Measurements from ENCODE around the gene MBLAC1.
A peak's percentile ranks its signal among the peaks of the same experiment; 100 is the strongest.

The MBLAC1 gene

DNA sequence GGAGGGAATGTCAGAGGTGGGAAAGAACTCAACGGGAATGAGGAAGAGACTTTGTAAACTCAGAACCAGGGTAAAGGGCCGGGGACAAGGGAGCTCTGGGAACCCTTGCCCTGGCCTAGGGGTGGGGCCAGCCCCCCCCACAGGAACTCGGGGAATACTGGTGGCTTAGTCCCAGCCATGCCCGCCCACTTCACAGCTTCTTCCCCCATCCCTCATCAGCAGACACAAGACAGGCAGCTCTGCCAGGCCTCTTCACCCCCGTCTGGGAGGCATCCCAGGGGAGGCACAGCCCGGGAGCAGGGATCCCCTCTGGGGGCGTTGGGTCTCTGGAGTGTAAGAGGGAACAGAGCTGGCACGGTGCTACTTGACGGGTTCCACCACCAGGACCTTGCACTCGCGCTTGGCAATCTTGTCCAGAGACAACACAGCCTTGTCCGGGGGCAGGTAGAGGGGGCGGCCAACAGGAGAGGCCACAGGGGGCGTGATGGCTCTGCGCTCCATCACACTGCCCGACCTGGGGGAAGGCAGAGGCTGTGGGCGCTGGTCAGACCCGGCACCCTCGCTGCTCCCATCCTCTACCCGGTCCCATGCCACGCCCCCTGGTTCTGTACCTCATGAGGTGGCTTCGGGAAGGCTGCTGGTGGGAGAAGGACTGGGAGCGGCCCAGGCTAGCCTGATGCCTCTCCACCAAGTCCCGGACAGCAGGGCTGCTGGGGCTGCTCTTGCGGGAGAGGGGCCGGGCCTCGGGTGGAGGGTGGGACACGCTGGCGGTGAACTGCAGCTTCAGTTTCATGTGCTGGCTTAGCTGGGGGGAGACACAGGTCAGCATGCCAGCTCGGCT is 28.1 kb downstream of the MBLAC1 start:
- no peak for DNase-seq

DNA sequence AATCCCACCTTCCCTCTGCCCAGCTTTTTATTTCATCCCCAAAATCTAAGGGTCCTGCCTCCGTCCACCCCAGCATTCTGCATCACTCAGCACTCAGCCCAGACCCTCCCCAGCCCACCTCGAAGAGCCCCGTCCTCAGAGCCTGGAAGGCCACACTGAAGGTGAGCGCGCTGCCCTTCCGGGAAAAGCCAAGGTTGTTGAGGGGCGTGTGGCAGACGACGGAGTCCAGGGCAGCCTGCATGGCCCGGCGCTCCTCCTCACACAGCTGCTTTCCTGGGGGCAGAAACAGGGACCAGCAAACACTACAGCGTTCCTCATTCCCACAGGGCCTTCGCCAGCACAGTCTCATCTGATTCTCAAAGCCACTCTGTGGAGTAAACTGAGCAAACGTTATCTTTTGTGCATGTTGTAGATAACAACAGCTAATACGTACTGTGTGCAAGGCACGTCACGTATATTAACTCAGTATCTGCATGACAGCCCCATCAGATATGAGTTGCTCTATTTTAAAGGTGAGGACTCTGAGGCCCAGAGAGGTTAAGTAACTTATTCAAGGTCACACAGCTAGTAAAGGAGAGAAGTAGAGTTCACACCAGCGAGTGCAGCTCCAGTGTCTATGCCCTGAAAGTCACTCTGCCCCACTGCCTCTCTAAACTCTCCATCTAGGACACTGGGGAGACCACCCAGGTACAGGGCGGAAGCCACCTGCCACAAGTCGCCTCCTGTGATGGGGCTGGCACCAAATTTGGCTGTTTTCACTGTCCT is 29.0 kb downstream of the MBLAC1 start:
- no peak for DNase-seq

DNA sequence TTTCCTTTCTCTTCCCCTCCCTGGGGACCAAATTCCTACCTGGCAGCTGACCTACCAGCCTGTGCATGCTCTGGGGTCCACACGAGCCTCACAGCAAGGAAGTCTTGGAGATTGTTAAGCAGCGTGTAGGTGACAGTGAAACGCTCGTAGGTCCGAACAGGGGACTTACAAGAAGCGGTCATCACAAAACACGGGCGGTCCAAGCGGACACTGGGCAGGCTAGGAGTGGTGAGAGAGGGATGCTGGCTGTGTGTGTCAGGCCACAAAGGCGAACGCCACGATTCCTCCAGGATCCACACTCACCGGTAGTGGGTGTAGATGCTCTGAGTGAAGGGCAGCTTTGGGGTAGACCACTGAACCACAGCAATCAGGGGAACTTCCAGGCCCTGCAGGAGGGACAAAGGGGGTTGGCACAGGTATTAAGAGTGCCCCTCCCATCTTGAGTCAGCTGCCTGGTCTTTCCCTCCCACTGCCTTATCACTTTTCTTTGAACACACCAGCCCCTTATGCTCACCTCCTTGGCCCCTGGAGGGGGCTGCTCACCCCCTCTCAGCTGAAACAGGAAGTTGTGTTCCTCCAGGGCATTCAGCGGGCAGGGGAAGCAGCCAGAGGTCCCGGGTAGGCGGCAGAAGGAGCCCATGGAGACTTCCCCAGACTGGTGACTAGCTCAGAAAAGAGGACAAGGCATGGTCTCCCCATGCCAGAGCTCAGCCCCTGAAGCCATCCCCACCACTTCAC is 29.7 kb downstream of the MBLAC1 start:
- DNase-seq = no peak

DNA sequence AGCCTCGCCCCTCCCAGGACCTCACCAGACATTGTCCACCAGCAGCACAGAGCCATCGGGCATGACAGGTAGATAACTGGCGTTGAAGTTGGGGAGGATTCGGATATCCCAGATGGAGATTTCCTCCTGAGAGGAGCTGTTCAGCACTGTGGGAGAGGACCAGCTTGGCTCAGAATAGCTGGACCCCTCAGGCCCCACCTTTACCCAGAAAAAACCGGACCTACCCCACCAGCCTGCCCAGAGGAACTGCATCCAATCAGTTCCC is 30.2 kb downstream of the MBLAC1 start:
- DNase-seq = no peak

DNA sequence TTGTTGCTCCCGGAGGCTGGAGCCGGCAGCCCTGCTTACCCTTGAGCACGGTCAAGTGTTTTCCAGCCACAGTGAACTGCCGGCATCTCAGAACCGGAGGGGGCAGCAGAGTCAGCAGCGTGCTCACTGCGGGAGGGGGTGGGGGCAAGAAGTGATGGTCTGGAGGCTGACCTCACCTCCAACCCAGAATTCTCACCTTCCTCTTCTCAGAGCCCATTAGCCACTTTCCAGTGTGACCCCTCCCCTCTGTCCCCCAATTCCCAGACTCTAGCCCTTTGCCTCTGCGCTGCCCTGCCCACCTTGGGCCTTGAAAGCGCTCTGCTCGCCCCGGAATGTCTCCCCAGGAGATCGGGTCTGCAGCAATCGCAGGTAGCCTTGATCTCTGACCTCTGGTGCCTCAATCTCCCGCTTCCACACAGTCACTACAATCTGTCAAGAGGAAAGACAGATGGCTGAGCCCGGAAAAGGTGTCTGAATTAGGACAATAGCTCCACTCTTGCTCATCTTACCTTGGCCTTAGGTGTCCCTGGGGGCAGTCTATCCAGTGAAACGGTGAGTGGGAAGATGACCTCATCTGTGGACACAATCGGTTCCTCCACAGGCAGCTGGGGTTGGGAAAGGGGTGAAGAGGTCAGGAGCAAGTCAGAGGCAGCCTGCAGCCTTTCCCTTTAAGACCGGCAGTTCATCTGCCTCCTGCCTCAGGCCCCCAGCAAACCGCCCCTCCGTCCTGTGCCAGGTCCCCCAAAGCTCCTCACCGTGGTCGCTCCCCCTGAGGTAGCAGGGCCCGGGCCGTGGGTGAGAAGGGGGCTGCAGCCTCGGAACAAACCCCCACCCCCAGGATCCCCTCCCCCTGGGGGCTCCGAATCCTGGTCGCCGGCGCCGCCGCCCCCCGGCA is 30.8 kb downstream of the MBLAC1 start:
- DNase-seq = no peak

DNA sequence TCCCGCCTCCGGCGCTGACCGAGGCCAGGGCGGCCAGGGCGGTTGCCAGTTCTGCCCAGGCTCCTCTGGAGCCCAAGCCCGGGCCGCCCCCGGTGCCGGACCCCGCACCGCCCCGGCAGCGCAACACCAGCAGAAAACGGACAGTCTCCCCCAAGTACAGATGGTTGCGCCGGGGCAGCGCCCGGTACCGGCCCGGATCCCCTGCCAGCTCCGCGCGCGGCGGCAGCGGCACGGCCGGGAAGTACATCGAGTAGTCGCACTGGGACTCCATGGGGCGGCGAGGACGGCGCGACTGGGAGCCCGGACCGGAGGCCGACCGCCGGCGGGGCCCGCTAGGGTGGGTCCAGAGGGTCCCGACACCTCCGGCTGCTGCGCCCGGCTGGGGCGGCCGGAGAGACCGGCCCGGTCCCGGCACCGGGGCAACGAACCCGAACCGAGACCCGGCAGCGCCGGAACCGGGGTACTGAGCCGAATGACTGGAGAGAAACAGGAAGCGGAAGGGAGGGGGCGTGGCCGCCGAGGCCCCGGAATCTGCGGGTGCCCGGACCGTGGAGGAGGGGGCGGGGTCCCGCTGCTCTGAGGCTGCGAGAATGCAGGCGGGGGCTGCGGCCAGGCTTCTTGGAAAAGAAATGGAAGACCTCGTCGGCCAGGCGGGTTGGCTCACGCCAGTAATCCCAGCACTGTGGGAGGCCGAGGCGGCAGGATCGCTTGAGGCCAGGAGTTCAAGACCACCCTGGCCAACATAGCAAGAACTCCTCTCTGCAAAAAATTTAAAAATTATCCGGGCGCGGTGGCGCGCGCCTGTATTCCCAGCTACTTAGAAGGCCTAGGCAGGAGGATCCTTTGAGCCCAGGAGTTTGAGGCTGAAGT is 31.7 kb downstream of the MBLAC1 start, which contains the start of gene TRAPPC14:
Gene TRAPPC14, minus strand, starts transcription at position 495 of the 870 bp plus-strand sequence. Its CDS starts 224 bp downstream, at position 271.
- peak; percentile 67 to 94 for DNase-seq

DNA sequence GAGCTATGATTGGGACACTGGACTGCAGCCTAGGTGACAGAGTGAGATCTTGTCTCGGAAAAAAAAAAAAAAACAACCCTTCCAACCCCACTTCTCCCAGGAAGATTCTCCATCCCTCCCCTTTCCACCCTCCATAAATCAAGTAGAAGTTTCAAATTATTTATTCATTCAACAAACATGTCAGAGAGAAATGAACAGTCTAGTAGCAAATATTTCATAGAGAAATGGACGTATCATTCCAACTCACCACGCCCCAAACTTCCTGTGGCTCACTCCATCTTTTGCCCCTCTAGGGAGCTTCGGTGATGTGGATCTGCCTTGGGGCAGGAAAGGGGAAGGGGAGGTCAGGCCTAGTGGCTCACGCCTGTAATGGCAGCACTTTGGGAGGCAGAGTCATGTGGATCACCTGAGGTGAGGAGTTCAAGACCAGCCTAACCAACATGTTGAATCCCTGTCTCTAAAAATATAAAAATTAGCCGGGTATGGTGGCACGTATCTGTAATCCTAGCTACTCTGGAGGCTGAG is 32.4 kb downstream of the MBLAC1 start:
- no peak for DNase-seq

DNA sequence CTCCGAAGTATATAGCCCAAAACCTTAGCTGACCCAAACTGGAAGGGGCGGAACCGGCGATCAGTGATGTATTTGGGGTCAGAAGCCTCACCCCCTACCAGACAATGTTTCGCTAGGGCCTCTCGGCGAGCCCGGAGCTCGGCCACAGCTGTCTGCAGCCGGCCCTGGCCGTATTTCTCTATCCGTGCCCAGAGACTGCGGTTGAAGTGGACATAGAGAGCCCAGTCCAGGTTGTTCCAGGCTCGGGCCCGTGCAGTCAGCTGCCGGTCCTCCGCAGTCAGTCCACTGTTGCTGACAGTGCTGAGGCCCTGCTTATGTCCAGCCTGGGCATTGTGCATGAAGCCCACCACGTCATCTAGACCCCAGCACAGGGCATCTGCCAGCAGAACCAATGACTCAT is 33.3 kb downstream of the MBLAC1 start:
- DNase-seq = no peak

DNA sequence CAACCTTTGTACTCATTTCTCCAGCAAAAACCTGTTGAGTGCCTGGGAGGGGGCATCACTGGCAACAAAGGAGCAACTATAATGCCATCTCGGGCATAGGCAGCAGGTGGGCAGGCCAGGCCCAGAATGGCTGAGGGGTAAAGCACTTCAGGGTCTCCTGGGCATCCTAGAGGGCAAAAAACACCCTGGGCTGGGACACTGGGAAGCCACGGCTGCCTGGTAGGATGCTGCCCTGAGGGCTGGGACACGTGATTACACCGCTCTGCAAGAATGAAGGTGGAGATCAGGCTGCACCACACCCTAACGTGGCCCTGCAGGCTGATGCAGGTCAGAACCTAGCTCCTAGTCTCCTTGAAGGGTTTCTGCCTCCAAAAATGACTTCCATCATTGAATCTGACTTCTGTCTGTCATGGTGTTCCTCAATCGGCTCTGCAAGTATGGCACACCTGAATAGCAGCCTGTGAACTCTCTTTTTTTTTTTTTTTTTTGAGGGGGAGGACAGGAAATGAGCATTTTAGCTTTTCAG is 36.3 kb downstream of the MBLAC1 start:
- peak in 1 of 2 experiments; percentile 75 for DNase-seq

DNA sequence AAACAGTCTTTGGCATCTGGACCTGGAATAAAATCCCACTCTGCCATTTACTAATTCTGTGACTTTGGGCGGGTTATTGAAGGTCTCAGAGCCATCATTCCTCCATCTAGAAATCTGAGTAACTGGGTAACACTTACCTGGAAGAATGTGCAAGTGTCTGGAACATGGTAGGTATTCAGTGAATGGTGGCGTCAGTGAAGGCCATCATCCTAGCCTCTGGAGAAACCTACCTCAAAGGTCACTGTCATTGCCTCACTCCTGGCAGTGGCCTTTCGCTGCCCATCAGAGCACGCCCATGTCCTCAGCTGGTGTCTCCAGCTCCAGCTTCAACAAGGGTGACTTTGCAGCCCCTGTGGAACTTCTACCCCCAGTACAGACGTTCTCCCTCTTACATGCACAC is 37.1 kb downstream of the MBLAC1 start:
- no peak for DNase-seq

DNA sequence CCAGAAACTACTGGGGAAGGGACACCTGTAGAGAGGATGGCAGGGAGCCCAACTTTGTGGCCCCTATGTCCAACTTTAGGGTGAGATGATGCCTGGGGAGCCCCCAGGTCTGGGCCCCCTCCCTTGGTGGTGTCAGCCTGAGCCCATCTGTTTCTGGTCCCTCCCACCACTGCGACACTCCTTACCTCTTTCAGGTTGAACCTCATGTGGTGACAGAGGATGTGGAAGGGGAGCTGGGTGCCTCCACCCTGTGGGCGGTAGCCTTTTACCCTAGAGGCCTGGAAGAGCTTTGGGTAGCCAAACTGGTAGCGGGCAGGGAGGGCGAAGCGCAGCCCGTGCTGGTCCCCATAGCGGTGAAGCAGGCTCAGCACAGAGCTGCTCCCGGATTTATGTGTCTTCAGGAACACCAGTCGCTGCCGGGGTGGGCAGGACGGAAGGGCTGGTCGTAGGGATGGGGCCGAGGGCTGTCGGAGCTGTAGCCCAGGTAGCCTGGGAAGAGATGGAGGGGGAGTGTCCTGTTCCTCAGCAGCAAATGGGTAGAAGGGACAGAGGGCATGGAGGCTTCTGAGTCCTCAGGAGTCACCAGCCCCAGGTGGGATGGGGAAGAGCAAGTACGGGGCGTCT is 39.7 kb downstream of the MBLAC1 start:
- no peak for DNase-seq

DNA sequence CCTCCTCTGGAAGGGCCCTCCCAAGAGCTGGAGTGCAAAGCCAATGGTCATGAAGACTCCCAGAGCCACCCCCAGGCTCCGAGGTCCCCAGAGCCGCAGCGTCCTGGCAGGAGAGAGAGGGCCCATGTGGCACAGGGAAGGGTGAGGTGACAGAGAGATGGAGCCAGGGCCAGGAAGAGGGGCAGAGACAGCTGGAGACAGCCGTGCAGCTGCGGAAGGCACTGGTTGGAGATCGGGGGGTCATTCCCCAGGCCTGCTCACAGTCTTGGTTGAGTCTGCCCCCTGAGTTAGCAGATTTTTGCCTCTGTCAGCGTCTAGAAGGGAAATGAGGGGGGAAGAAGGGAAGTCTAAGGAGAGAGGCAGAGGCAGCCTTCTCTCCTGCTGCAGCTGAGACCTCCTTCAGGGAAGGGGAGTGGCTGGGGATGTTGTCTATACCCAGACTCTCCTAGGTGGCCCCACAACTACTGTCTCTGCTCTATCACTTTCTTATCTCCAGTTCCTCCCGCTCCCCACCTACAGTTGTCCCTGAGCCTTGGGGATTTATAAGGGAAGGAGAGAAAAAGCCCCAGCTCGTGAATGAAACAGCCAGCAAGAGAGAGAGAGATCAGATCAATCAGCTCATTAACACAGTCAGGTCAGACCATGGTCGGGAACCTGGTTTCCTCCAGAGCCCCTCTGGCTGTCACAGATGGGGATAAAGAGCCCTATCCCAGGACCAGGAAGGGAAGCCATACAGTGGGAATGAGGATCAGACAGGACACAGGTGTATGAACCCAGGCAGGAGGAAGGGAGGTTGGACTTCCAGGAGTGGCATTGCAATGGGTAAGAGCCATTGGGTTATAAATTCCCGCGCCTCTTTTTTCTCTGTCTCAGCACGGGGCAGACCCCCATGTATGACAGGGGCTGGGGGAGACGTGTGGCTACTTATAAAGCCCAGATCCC is 40.5 kb downstream of the MBLAC1 start:
- DNase-seq = peak in 1 of 2 experiments; percentile 23

DNA sequence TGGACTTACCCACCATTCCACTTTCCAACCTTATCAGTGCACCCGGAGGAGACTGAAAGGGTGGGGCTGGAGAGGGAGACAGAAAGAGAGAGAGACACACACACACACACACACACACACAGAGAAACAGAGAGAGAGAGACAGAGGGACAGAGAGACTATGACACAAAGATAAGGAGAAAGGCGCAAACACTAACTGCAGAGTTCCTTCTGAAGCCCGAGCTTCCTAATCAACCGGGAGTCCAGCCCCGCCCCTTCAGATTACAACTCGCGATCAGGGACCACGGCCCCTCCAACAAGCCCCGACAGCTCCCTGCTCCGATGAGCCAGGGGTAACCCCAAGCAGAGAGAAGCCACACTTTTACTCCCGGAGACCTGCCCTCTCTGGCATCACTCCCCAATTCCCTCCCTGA is 41.2 kb downstream of the MBLAC1 start:
- peak in 1 of 2 experiments; percentile 38 for DNase-seq

DNA sequence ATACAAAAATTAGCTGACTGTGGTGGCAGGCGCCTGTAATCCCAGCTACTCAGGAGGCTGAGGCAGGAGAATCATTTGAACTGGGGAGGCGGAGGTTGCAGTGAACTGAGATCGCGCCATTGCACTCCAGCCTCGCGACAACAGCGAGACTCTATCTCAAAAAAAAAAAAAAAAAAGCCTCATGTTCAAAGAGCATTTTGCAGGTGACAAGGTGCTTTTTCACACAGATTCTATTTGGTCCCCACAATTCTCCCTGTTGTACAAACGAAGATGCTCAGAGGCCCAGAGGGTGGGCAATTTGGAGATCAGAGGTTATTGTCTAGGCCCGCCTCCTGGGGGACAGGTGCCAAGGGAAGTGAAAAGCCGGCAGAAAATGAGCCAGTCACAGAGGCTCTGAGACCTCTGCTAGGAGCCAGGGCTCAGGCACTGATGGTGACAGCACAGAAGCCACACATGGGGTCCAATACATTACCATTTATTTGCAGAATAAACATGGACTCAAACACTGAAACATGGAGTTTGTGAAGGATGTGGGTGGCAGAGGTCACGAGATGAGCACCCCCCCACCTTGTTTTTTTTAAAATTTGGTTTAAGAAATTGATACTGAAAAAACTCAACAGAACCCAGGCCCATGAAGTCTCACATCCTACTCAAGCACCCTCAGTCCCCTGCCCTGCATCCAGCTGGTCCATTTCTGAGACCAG is 42.5 kb downstream of the MBLAC1 start:
- DNase-seq = no peak

DNA sequence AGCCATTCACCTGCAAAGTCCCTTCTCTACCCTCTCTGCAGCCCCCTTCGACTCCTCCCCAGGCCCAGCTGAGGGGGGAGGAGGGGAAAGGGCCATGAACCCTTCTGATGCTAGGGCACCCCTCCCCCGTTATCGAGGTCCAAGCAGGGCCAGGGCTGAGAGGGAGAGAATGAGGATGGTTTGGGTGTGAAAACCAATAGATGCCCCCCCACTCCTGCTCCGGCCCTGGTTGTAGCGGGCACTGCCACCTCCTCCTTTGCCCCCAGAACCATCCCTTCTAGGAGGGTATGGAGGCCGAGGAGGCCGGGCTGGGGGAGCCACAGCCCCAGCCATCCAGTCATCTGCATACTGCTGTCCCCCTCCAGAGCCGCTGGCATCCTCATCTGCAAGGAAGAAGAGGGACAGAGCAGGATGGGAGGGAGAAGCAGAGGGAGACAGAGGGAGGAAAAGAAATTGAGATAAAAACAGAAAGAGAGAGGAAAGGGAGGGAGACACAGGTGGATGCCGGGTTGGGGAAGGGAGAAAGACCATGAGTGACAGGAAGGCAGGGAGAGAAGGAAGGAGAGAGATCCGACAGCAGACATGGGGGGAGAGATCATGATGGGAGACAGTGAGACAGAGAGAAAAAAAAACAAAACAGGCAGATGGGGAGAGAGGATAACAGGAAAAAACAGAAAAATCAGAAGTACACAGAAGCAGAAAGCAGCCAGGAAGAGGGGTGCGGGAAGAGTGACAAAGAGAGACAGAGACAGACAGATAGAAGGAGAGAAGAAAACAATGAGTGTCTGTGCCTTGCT is 43.5 kb downstream of the MBLAC1 start:
- no peak for DNase-seq

DNA sequence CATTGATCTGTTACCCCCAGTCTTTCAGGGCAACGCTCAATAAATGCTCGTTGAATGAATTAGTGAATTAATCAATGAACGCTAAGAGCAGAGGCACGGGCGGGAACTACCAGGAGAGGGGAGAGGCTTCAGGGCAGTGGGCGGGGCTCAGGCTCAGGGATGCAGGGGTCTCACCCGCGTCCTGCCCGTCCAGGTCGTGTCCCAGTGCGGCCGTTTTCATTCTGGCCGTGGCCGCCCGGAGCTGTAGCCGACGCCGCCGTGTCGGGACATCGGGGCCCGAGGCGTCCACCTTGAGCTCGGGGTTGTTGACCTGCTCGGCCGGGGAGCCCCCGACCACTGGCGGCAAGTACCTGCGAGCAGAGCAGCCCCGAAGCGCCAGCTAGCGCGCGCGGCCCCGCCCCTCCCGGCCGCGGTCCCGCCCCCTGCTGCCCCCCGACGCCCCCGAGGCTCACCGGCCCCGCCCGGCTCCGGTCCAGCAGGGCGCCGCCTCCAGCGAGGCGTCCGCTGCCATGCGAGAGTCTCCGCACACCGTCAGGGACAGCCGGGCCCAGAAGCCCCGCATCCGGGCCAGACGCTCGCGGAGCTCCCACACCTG is 44.4 kb downstream of the MBLAC1 start:
- peak in 1 of 2 experiments; percentile 60 for DNase-seq

DNA sequence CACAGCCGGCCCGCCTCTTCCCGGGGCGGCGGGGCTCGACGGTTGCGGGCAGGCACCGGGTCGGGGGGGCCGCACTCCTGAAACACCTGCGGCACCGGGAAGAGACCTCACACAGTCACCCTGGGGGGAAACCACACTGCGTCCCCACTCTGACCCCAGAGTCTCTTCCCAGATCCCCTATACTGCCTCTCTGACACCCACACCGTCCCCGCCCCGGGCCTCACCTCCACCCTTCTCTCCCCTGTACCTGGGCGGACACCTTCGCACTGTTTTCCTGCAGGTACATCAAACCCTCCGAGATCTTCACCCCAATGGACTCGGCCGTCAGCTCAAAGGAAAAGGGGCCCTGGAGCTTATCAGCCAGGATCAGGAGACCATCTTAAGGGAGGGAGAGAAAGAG is 45.1 kb downstream of the MBLAC1 start:
- DNase-seq = peak in 1 of 2 experiments; percentile 40
